ENCODE results near the gene FAM53B.

DNA sequence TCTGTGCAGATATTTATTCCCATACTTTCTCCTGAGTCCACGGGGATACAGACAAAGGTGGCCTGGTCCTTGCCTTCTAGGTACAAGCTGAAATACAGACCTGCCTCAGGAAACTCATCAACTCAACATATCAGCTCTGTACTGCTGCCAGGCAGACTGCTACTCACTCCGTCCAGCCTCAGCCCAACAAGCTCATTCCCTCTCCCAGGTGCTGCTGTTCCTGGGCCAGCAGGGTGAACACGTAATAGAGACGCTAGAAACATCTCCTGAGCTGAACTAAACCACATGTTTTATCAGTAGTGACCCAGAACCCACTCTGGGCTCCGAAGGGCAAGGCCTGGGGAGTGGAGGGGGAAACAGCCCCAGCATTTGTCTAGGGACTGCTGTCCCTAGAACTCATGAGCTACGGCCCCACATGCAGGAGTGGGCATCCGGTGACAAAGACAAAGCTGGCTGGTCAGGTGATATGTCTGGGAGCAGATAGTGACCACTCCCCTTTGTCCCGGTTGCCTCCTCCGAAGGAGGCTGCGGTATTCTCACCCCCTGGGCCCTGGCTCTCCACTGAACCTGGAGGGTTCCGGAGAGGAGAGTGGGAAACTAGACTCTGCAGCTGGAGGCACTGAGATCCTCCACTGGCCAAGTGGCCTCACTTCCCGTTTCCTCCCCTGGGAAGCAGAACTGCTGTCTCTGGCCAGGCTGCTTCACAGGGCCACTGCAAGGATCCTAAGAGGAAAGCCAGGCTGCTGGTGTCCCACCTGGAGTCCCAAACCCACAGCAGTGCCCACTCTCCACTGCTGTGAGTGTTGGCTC is 116.1 kb downstream of the FAM53B start:
- TF ChIP-seq, protein P1, sequence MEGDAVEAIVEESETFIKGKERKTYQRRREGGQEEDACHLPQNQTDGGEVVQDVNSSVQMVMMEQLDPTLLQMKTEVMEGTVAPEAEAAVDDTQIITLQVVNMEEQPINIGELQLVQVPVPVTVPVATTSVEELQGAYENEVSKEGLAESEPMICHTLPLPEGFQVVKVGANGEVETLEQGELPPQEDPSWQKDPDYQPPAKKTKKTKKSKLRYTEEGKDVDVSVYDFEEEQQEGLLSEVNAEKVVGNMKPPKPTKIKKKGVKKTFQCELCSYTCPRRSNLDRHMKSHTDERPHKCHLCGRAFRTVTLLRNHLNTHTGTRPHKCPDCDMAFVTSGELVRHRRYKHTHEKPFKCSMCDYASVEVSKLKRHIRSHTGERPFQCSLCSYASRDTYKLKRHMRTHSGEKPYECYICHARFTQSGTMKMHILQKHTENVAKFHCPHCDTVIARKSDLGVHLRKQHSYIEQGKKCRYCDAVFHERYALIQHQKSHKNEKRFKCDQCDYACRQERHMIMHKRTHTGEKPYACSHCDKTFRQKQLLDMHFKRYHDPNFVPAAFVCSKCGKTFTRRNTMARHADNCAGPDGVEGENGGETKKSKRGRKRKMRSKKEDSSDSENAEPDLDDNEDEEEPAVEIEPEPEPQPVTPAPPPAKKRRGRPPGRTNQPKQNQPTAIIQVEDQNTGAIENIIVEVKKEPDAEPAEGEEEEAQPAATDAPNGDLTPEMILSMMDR (IDR thresholded peaks at IDR 0.05) = no peak
- TF ChIP-seq ZFX (IDR thresholded peaks at IDR 0.05; ENCODE audit: borderline replicate concordance) = no peak

Data from 22Rv1 (cell line).